ENCODE results near the gene ZNF689. TPM values are rescaled to one million over a fixed set of nuclear protein-coding genes. Genes with fewer than 3 reads are reported as not detected.
A peak's percentile ranks its signal among the peaks of the same experiment; 100 is the strongest.
"Not testable (repeated sequence)": the region's sequence is repeated elsewhere in the genome, so short reads cannot be mapped to it uniquely, and the experiment has no call there.

ZNF689 gene
- total RNA-seq, 1 donor, result 8.1 TPM

GRCh38 chr16:30600929-30601328 lies 9.3 kb downstream of the ZNF689 start:
- TF ChIP-seq CTCF (IDR thresholded peaks at IDR 0.05; ENCODE audit: insufficient read depth, low read length), result no peak
- DNase-seq (ENCODE audit: low read depth), result no peak
- no peak overlapping the region for H3K4me3 ChIP-seq (ENCODE audit: low read depth, low read length)

GRCh38 chr16:30600215-30600614 lies 10.0 kb downstream of the ZNF689 start:
- TF ChIP-seq CTCF (IDR thresholded peaks at IDR 0.05; ENCODE audit: insufficient read depth, low read length), result no peak
- no peak overlapping the region for H3K4me3 ChIP-seq (ENCODE audit: low read depth, low read length)
- DNase-seq (ENCODE audit: low read depth), result no peak

GRCh38 chr16:30592871-30593270 lies 17.3 kb downstream of the ZNF689 start:
- H3K4me3 ChIP-seq (ENCODE audit: low read depth, low read length), result no peak overlapping the region
- DNase-seq (ENCODE audit: low read depth), result no peak
- no peak for TF ChIP-seq CTCF (IDR thresholded peaks at IDR 0.05; ENCODE audit: insufficient read depth, low read length)

- not testable (repeated sequence) for DNase-seq (ENCODE audit: low read depth); H3K4me3 ChIP-seq (ENCODE audit: low read depth, low read length)
These were observed 19.3 kb downstream of the ZNF689 start for GRCh38 chr16:30590869-30591268.

GRCh38 chr16:30589582-30589981 lies 20.6 kb downstream of the ZNF689 start:
- not testable (repeated sequence) for DNase-seq (ENCODE audit: low read depth); H3K4me3 ChIP-seq (ENCODE audit: low read depth, low read length)

GRCh38 chr16:30588651-30589050 lies 21.5 kb downstream of the ZNF689 start:
- TF ChIP-seq CTCF (IDR thresholded peaks at IDR 0.05; ENCODE audit: insufficient read depth, low read length), result no peak
- H3K4me3 ChIP-seq (ENCODE audit: low read depth, low read length), result no peak overlapping the region
- DNase-seq (ENCODE audit: low read depth), result no peak

GRCh38 chr16:30585400-30586191 lies 24.6 kb downstream of the ZNF689 start, which contains the start of gene ZNF785:
ZNF785 (minus strand) TSS chr16:30585697; CDS start chr16:30585611, 86 bp downstream.
- no peak for TF ChIP-seq CTCF (IDR thresholded peaks at IDR 0.05; ENCODE audit: insufficient read depth, low read length)
- peak within 1 kb of the TSS; percentile 92 for H3K4me3 ChIP-seq (ENCODE audit: low read depth, low read length)
- peak; percentile 100 for DNase-seq (ENCODE audit: low read depth)

- DNase-seq (ENCODE audit: low read depth), result no peak
- H3K4me3 ChIP-seq (ENCODE audit: low read depth, low read length), result peak overlapping the region; percentile 92
- no peak for TF ChIP-seq CTCF (IDR thresholded peaks at IDR 0.05; ENCODE audit: insufficient read depth, low read length)
These were observed 25.2 kb downstream of the ZNF689 start for GRCh38 chr16:30585022-30585399.

Data from fibroblast of the aortic adventitia (primary cell).